HepG2 (cell line): ENCODE data around the gene CABLES2. TPM values are rescaled to one million over a fixed set of nuclear protein-coding genes. Genes with fewer than 3 reads are reported as not detected.

Source experiments
- BRCA1 ChIP-seq: sonication (generic); formaldehyde crosslinking; IDR thresholded peaks from 2 replicates; pipeline ENCODE4 v1.4.0; 2020; ENCODE audit warnings: missing genetic modification reagents
- FOXP1 ChIP-seq, 2 experiments: fragments of 450-650 bp in 1 of 2; IDR thresholded peaks; 2 replicates each; pipeline ENCODE4 v1.6.1; 2017 to 2018; ENCODE audit warnings: antibody characterized with exemption in 1 of 2
- HOXA5 ChIP-seq: sonication (generic); formaldehyde crosslinking; IDR thresholded peaks from 2 replicates; pipeline ENCODE4 v1.4.0; 2020; ENCODE audit warnings: missing genetic modification reagents
- IRF2 ChIP-seq: IDR thresholded peaks from 2 replicates; pipeline ENCODE4 v1.6.1; 2018; ENCODE audit warnings: missing genetic modification reagents, missing compliant biosample characterization
- MBD4 ChIP-seq: IDR thresholded peaks from 2 replicates; pipeline ENCODE4 v1.6.1; 2012; ENCODE audit warnings: low read length, inconsistent platforms, borderline replicate concordance
- MXD4 ChIP-seq: IDR thresholded peaks from 2 replicates; pipeline ENCODE4 v1.6.1; 2016; ENCODE audit warnings: mild to moderate bottlenecking, missing biosample characterization, missing genetic modification reagents
- NFKB2 ChIP-seq: sonication (generic); formaldehyde crosslinking; IDR thresholded peaks from 2 replicates; pipeline ENCODE4 v1.4.0; 2020; ENCODE audit warnings: missing genetic modification reagents, borderline replicate concordance
- SMARCC2 ChIP-seq: fragments of 450-650 bp; IDR thresholded peaks from 2 replicates; pipeline ENCODE4 v1.6.1; 2017; ENCODE audit warnings: antibody characterized with exemption, mild to moderate bottlenecking
- THAP11 ChIP-seq: IDR thresholded peaks from 2 replicates; pipeline ENCODE4 v1.6.1; 2016; ENCODE audit warnings: missing biosample characterization, missing genetic modification reagents
- TP53 ChIP-seq: sonication (generic); formaldehyde crosslinking; conservative IDR thresholded peaks from 2 replicates; pipeline ENCODE4 v1.4.0; 2020; ENCODE audit warnings: missing genetic modification reagents
- ZNF337 ChIP-seq: sonication (generic); formaldehyde crosslinking; IDR thresholded peaks from 2 replicates; pipeline ENCODE4 v1.5.1; 2020; ENCODE audit warnings: missing genetic modification reagents, low read depth, mild to moderate bottlenecking, borderline replicate concordance
- ZNF572 ChIP-seq: sonication (generic); formaldehyde crosslinking; IDR thresholded peaks from 2 replicates; pipeline ENCODE4 v1.5.1; 2020; ENCODE audit warnings: mild to moderate bottlenecking, missing genetic modification reagents
- ZNF703 ChIP-seq: sonication (generic); formaldehyde crosslinking; IDR thresholded peaks from 2 replicates; pipeline ENCODE4 v1.5.1; 2020; ENCODE audit warnings: missing genetic modification reagents, mild to moderate bottlenecking, moderate library complexity, borderline replicate concordance
- ZNF788 ChIP-seq: sonication (generic); formaldehyde crosslinking; IDR thresholded peaks from 2 replicates; pipeline ENCODE4 v1.5.0; 2020; ENCODE audit warnings: mild to moderate bottlenecking, missing genetic modification reagents, borderline replicate concordance
- ZNF841 ChIP-seq: sonication (generic); formaldehyde crosslinking; IDR thresholded peaks from 2 replicates; pipeline ENCODE4 v1.8.1; 2023; ENCODE audit warnings: missing genetic modification reagents, borderline replicate concordance
- ZZZ3 ChIP-seq: sonication (generic); formaldehyde crosslinking; IDR thresholded peaks from 2 replicates; pipeline ENCODE4 v1.4.0; 2020; ENCODE audit warnings: missing genetic modification reagents, mild to moderate bottlenecking, borderline replicate concordance
- polyA plus RNA-seq, 8 experiments: library from polyadenylated mRNA; depleted of rRNA in 3 of 8; stranded (reverse) in 7 of 8; unstranded in 1 of 8; fragments of >200 nt; fragmentation: Illumina TruSeq in 4 of 8; extraction: Trizol in 4 of 8; gene quantifications; 2 replicates each; pipeline versions ENCODE4 v1.2.1 to v1.2.3, GENCODE V29; 2011 to 2016; ENCODE audit warnings: low read depth in 4 of 8, missing spikeins in 1 of 8, mixed read lengths in 1 of 8; ENCODE audit not compliant: insufficient read depth in 1 of 8
- total RNA-seq, 5 experiments: library from RNA; depleted of rRNA; stranded (reverse); fragments of >200 nt; fragmentation: Illumina TruSeq; extraction: Trizol; gene quantifications; 2 replicates each; pipeline ENCODE4 v1.2.3, GENCODE V29; 2016; ENCODE audit warnings: low read depth in 1 of 5
- TF ChIP-seq, protein P1 (sequence below): sonication (generic); formaldehyde crosslinking; IDR thresholded peaks from 2 replicates; pipeline ENCODE4 v1.8.0; 2022; ENCODE audit warnings: missing genetic modification reagents, mild to moderate bottlenecking, moderate library complexity, borderline replicate concordance
- TF ChIP-seq, protein P2 (sequence below): IDR thresholded peaks from 2 replicates; pipeline ENCODE4 v1.6.1; 2016; ENCODE audit warnings: low read depth
- TF ChIP-seq, protein P3 (sequence below): IDR thresholded peaks from 2 replicates; pipeline ENCODE4 v1.6.1; 2016
- TF ChIP-seq, protein P4 (sequence below): sonication (generic); formaldehyde crosslinking; IDR thresholded peaks from 2 replicates; pipeline ENCODE4 v1.8.0; 2022; ENCODE audit warnings: mild to moderate bottlenecking, missing genetic modification reagents
- TF ChIP-seq, protein P5 (sequence below): sonication (generic); formaldehyde crosslinking; conservative IDR thresholded peaks from 2 replicates; pipeline ENCODE4 v1.8.1; 2023; ENCODE audit warnings: missing genetic modification reagents

CABLES2 gene
- total and polyA plus RNA-seq, 2 of the 13 experiments (the other 11 are each of a cell fraction or from before 2014, with no cell fraction given) = 5.2 to 9.7 TPM

DNA sequence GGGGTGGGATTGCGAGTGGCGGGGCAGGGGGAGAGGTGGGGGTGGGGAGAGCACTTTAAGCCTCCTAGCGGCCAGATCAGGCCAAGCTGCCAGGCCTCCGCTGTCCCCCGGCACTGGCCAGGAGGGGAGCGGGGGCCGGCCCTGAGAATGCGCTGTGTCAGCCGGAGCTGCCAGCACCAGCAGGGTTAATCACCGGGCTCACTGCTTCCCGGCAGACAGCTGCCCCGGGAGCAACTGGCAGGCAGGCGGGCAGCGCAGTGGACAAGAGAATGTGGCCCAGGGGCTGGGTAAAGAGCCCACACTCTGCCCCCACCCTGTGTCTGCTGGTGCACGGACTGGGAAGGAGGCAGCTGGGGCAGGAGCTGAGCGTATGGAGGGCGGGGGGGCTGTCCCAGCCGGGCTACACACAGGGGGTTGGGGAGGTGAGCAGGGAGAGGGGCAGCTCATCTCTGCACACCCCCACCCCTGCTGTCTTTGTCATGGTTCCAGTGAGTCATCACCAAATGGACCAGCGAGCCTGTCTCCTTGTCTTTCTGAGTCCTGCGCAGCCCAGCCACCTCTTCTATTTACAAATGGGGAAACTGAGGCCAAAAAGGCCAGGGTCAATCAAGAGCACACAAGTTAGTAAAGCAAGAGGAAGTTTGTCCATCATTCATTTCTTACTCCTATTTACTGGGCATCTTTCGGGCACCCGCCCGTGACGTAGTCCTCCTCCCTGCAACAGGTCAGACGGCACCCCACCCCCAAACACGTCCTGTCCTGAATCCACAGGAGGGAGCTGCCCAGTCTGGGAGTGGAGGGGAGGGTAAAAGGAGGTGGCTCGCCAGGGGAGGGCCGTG, 37.9 kb downstream of the CABLES2 start (continued):
- TF ChIP-seq, protein P1, sequence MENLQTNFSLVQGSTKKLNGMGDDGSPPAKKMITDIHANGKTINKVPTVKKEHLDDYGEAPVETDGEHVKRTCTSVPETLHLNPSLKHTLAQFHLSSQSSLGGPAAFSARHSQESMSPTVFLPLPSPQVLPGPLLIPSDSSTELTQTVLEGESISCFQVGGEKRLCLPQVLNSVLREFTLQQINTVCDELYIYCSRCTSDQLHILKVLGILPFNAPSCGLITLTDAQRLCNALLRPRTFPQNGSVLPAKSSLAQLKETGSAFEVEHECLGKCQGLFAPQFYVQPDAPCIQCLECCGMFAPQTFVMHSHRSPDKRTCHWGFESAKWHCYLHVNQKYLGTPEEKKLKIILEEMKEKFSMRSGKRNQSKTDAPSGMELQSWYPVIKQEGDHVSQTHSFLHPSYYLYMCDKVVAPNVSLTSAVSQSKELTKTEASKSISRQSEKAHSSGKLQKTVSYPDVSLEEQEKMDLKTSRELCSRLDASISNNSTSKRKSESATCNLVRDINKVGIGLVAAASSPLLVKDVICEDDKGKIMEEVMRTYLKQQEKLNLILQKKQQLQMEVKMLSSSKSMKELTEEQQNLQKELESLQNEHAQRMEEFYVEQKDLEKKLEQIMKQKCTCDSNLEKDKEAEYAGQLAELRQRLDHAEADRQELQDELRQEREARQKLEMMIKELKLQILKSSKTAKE (CRISPR knock-in tag) = no peak; the same call in 1 of the 2 replicates
- TF ChIP-seq TP53 (no peak), ZNF703 (CRISPR knock-in tag) (no peak), ZNF841 (CRISPR knock-in tag) (no peak), SMARCC2 (no peak), BRCA1 (CRISPR knock-in tag) (no peak), THAP11 (CRISPR knock-in tag) (no peak; the same call in 1 of the 2 replicates), ZZZ3 (CRISPR knock-in tag) (peak; percentile 65; the same call in 1 of the 2 replicates), MBD4 (no peak), IRF2 (CRISPR knock-in tag) (0 out of 2 replicates have a peak, but pooled peaks have one; percentile 3), ZNF572 (peak; percentile 66; the same call in 1 of the 2 replicates), ZNF788 (peak; percentile 41; the same call in 1 of the 2 replicates), FOXP1 (IDR thresholded peaks at IDR 0.05) (no peak), FOXP1 (CRISPR knock-in tag; IDR thresholded peaks at IDR 0.05) (no peak), NFKB2 (CRISPR knock-in tag) (peak; percentile 46; the same call in 1 of the 2 replicates), MXD4 (CRISPR knock-in tag) (no peak), HOXA5 (CRISPR knock-in tag) (0 out of 2 replicates have a peak, but pooled peaks have one; percentile 70), ZNF337 (CRISPR knock-in tag) (no peak)
- TF ChIP-seq, protein P2, sequence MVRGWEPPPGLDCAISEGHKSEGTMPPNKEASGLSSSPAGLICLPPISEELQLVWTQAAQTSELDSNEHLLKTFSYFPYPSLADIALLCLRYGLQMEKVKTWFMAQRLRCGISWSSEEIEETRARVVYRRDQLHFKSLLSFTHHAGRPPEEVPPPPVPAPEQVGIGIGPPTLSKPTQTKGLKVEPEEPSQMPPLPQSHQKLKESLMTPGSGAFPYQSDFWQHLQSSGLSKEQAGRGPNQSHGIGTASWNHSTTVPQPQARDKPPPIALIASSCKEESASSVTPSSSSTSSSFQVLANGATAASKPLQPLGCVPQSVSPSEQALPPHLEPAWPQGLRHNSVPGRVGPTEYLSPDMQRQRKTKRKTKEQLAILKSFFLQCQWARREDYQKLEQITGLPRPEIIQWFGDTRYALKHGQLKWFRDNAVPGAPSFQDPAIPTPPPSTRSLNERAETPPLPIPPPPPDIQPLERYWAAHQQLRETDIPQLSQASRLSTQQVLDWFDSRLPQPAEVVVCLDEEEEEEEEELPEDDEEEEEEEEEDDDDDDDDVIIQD (CRISPR knock-in tag) = no peak
- TF ChIP-seq, protein P3, sequence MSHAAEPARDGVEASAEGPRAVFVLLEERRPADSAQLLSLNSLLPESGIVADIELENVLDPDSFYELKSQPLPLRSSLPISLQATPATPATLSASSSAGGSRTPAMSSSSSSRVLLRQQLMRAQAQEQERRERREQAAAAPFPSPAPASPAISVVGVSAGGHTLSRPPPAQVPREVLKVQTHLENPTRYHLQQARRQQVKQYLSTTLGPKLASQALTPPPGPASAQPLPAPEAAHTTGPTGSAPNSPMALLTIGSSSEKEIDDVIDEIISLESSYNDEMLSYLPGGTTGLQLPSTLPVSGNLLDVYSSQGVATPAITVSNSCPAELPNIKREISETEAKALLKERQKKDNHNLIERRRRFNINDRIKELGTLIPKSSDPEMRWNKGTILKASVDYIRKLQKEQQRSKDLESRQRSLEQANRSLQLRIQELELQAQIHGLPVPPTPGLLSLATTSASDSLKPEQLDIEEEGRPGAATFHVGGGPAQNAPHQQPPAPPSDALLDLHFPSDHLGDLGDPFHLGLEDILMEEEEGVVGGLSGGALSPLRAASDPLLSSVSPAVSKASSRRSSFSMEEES (CRISPR knock-in tag) = peak; percentile 42
- TF ChIP-seq, protein P4, sequence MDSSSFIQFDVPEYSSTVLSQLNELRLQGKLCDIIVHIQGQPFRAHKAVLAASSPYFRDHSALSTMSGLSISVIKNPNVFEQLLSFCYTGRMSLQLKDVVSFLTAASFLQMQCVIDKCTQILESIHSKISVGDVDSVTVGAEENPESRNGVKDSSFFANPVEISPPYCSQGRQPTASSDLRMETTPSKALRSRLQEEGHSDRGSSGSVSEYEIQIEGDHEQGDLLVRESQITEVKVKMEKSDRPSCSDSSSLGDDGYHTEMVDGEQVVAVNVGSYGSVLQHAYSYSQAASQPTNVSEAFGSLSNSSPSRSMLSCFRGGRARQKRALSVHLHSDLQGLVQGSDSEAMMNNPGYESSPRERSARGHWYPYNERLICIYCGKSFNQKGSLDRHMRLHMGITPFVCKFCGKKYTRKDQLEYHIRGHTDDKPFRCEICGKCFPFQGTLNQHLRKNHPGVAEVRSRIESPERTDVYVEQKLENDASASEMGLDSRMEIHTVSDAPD (CRISPR knock-in tag) = no peak; the same call in 1 of the 2 replicates
- TF ChIP-seq, protein P5, sequence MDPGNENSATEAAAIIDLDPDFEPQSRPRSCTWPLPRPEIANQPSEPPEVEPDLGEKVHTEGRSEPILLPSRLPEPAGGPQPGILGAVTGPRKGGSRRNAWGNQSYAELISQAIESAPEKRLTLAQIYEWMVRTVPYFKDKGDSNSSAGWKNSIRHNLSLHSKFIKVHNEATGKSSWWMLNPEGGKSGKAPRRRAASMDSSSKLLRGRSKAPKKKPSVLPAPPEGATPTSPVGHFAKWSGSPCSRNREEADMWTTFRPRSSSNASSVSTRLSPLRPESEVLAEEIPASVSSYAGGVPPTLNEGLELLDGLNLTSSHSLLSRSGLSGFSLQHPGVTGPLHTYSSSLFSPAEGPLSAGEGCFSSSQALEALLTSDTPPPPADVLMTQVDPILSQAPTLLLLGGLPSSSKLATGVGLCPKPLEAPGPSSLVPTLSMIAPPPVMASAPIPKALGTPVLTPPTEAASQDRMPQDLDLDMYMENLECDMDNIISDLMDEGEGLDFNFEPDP (CRISPR knock-in tag) = no peak
